HepG2 (cell line): ENCODE measurements around the gene SEC31A. TPM values are rescaled to one million over a fixed set of nuclear protein-coding genes. Genes with fewer than 3 reads are reported as not detected.

Experiments used
- AGO1 ChIP-seq: fragments of 200-400 bp; formaldehyde crosslinking; IDR thresholded peaks from 2 replicates; pipeline ENCODE4 v1.6.1; 2017; ENCODE audit warnings: mild to moderate bottlenecking, low read depth, low read length, moderate library complexity; ENCODE audit not compliant: poor library complexity, severe bottlenecking
- ARNT2 ChIP-seq: sonication (generic); formaldehyde crosslinking; IDR thresholded peaks from 2 replicates; pipeline ENCODE4 v1.8.0; 2022; ENCODE audit warnings: mild to moderate bottlenecking, low read depth, missing genetic modification reagents, moderate library complexity
- FOXC1 ChIP-seq: sonication (generic); formaldehyde crosslinking; IDR thresholded peaks from 2 replicates; pipeline ENCODE4 v1.8.0; 2022; ENCODE audit warnings: mild to moderate bottlenecking, missing genetic modification reagents, borderline replicate concordance
- KLF13 ChIP-seq: sonication (generic); formaldehyde crosslinking; IDR thresholded peaks from 2 replicates; pipeline ENCODE4 v1.4.0; 2020; ENCODE audit warnings: mild to moderate bottlenecking, missing genetic modification reagents
- SMAD3 ChIP-seq: sonication (generic); formaldehyde crosslinking; IDR thresholded peaks from 2 replicates; pipeline ENCODE4 v1.4.0; 2020; ENCODE audit warnings: missing genetic modification reagents
- TBP ChIP-seq: sonication (generic); formaldehyde crosslinking; IDR thresholded peaks from 2 replicates; pipeline ENCODE4 v1.5.0; 2020; ENCODE audit warnings: missing genetic modification reagents
- YY1 ChIP-seq: IDR thresholded peaks from 2 replicates; pipeline ENCODE4 v1.6.1; 2011; ENCODE audit warnings: low read length, low read depth, moderate library complexity, mild to moderate bottlenecking; ENCODE audit not compliant: insufficient read depth, insufficient replicate concordance
- ZFP41 ChIP-seq: sonication (generic); formaldehyde crosslinking; IDR thresholded peaks from 2 replicates; pipeline ENCODE4 v1.4.0; 2020; ENCODE audit warnings: mild to moderate bottlenecking, missing genetic modification reagents, borderline replicate concordance
- ZNF703 ChIP-seq: sonication (generic); formaldehyde crosslinking; IDR thresholded peaks from 2 replicates; pipeline ENCODE4 v1.5.1; 2020; ENCODE audit warnings: missing genetic modification reagents, mild to moderate bottlenecking, moderate library complexity, borderline replicate concordance
- ZNF780A ChIP-seq: sonication (generic); formaldehyde crosslinking; IDR thresholded peaks from 2 replicates; pipeline ENCODE4 v1.8.0; 2022; ENCODE audit warnings: mild to moderate bottlenecking, missing genetic modification reagents, moderate library complexity
- ZSCAN31 ChIP-seq: sonication (generic); formaldehyde crosslinking; IDR thresholded peaks from 2 replicates; pipeline ENCODE4 v1.5.0; 2020; ENCODE audit warnings: low read depth, mild to moderate bottlenecking, missing genetic modification reagents
- polyA plus RNA-seq, 8 experiments: library from polyadenylated mRNA; depleted of rRNA in 3 of 8; stranded (reverse) in 7 of 8; unstranded in 1 of 8; fragments of >200 nt; fragmentation: Illumina TruSeq in 4 of 8; extraction: Trizol in 4 of 8; gene quantifications; 2 replicates each; pipeline versions ENCODE4 v1.2.1 to v1.2.3, GENCODE V29; 2011 to 2016; ENCODE audit warnings: low read depth in 4 of 8, missing spikeins in 1 of 8, mixed read lengths in 1 of 8; ENCODE audit not compliant: insufficient read depth in 1 of 8
- total RNA-seq, 5 experiments: library from RNA; depleted of rRNA; stranded (reverse); fragments of >200 nt; fragmentation: Illumina TruSeq; extraction: Trizol; gene quantifications; 2 replicates each; pipeline ENCODE4 v1.2.3, GENCODE V29; 2016; ENCODE audit warnings: low read depth in 1 of 5
- TF ChIP-seq, protein P1 (sequence below): sonication (generic); formaldehyde crosslinking; IDR thresholded peaks from 2 replicates; pipeline ENCODE4 v1.5.1; 2020; ENCODE audit warnings: mild to moderate bottlenecking, missing genetic modification reagents, moderate library complexity
- TF ChIP-seq, protein P2 (sequence below): sonication (generic); formaldehyde crosslinking; IDR thresholded peaks from 2 replicates; pipeline ENCODE4 v1.4.0; 2020; ENCODE audit warnings: missing genetic modification reagents
- TF ChIP-seq, protein P3 (sequence below): sonication (generic); formaldehyde crosslinking; IDR thresholded peaks from 2 replicates; pipeline ENCODE4 v1.4.0; 2020; ENCODE audit warnings: missing genetic modification reagents

Gene SEC31A
- total and polyA plus RNA-seq, 2 of the 13 experiments (the other 11 are each of a cell fraction or from before 2014, with no cell fraction given) = 231 to 435 TPM

DNA sequence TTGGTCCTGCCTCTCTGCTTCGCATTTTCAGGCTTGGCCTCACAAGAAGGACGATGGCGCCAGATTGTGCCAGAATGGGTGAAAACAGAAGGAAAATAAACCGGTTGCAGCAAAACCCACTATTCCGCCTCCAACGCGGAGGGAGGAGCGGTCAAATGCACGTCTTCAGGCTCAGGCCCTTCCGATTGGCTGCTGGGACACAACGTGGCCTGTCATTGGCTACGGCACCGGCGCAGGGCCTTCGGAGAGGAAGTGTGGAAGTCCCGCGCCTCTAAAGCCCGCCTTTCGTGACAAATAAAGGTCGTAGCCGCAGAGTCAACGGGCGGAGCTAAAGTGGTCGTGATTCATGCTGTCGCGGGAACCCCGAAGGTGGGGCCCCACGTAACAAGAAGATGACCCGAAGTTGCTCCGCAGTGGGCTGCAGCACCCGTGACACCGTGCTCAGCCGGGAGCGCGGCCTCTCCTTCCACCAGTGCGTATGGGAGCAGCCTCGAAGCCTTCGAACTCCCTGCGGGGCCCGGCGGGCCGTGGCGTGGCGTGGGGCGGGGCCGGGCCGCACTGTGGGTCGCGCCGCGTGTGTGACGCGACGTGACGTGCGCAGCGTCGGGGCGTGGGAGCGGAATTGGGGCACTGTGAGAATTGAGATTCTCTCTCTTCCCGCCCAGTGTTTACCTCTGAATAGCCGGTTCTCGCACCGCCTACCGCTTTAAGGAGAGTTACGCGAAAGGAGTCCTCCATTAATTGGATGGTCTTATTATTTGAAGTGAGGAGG lies 9.6 kb upstream of the SEC31A start, which contains the start of gene THAP9 (continued):
- peak; percentile 80 for TF ChIP-seq FOXC1 (CRISPR knock-in tag)
- no peak for TF ChIP-seq ZFP41
- TF ChIP-seq TBP (CRISPR knock-in tag) = no peak
- TF ChIP-seq SMAD3 = no peak; the same call in 1 of the 2 replicates
- TF ChIP-seq, protein P1, sequence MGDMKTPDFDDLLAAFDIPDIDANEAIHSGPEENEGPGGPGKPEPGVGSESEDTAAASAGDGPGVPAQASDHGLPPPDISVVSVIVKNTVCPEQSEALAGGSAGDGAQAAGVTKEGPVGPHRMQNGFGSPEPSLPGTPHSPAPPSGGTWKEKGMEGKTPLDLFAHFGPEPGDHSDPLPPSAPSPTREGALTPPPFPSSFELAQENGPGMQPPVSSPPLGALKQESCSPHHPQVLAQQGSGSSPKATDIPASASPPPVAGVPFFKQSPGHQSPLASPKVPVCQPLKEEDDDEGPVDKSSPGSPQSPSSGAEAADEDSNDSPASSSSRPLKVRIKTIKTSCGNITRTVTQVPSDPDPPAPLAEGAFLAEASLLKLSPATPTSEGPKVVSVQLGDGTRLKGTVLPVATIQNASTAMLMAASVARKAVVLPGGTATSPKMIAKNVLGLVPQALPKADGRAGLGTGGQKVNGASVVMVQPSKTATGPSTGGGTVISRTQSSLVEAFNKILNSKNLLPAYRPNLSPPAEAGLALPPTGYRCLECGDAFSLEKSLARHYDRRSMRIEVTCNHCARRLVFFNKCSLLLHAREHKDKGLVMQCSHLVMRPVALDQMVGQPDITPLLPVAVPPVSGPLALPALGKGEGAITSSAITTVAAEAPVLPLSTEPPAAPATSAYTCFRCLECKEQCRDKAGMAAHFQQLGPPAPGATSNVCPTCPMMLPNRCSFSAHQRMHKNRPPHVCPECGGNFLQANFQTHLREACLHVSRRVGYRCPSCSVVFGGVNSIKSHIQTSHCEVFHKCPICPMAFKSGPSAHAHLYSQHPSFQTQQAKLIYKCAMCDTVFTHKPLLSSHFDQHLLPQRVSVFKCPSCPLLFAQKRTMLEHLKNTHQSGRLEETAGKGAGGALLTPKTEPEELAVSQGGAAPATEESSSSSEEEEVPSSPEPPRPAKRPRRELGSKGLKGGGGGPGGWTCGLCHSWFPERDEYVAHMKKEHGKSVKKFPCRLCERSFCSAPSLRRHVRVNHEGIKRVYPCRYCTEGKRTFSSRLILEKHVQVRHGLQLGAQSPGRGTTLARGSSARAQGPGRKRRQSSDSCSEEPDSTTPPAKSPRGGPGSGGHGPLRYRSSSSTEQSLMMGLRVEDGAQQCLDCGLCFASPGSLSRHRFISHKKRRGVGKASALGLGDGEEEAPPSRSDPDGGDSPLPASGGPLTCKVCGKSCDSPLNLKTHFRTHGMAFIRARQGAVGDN (CRISPR knock-in tag) = peak; percentile 97
- TF ChIP-seq, protein P2, sequence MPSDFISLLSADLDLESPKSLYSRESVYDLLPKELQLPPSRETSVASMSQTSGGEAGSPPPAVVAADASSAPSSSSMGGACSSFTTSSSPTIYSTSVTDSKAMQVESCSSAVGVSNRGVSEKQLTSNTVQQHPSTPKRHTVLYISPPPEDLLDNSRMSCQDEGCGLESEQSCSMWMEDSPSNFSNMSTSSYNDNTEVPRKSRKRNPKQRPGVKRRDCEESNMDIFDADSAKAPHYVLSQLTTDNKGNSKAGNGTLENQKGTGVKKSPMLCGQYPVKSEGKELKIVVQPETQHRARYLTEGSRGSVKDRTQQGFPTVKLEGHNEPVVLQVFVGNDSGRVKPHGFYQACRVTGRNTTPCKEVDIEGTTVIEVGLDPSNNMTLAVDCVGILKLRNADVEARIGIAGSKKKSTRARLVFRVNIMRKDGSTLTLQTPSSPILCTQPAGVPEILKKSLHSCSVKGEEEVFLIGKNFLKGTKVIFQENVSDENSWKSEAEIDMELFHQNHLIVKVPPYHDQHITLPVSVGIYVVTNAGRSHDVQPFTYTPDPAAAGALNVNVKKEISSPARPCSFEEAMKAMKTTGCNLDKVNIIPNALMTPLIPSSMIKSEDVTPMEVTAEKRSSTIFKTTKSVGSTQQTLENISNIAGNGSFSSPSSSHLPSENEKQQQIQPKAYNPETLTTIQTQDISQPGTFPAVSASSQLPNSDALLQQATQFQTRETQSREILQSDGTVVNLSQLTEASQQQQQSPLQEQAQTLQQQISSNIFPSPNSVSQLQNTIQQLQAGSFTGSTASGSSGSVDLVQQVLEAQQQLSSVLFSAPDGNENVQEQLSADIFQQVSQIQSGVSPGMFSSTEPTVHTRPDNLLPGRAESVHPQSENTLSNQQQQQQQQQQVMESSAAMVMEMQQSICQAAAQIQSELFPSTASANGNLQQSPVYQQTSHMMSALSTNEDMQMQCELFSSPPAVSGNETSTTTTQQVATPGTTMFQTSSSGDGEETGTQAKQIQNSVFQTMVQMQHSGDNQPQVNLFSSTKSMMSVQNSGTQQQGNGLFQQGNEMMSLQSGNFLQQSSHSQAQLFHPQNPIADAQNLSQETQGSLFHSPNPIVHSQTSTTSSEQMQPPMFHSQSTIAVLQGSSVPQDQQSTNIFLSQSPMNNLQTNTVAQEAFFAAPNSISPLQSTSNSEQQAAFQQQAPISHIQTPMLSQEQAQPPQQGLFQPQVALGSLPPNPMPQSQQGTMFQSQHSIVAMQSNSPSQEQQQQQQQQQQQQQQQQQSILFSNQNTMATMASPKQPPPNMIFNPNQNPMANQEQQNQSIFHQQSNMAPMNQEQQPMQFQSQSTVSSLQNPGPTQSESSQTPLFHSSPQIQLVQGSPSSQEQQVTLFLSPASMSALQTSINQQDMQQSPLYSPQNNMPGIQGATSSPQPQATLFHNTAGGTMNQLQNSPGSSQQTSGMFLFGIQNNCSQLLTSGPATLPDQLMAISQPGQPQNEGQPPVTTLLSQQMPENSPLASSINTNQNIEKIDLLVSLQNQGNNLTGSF (CRISPR knock-in tag) = peak; percentile 24; the same call in 1 of the 2 replicates
- peak; percentile 73 for TF ChIP-seq ARNT2 (CRISPR knock-in tag)
- no peak for TF ChIP-seq KLF13
- TF ChIP-seq AGO1 = peak; percentile 63
- peak; percentile 29 for TF ChIP-seq YY1
- TF ChIP-seq, protein P3, sequence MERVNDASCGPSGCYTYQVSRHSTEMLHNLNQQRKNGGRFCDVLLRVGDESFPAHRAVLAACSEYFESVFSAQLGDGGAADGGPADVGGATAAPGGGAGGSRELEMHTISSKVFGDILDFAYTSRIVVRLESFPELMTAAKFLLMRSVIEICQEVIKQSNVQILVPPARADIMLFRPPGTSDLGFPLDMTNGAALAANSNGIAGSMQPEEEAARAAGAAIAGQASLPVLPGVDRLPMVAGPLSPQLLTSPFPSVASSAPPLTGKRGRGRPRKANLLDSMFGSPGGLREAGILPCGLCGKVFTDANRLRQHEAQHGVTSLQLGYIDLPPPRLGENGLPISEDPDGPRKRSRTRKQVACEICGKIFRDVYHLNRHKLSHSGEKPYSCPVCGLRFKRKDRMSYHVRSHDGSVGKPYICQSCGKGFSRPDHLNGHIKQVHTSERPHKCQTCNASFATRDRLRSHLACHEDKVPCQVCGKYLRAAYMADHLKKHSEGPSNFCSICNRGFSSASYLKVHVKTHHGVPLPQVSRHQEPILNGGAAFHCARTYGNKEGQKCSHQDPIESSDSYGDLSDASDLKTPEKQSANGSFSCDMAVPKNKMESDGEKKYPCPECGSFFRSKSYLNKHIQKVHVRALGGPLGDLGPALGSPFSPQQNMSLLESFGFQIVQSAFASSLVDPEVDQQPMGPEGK (CRISPR knock-in tag) = peak; percentile 43
- peak; percentile 78 for TF ChIP-seq ZSCAN31
- 0 out of 2 replicates have a peak, but pooled peaks have one; percentile 61 for TF ChIP-seq ZNF780A (CRISPR knock-in tag)
- TF ChIP-seq ZNF703 (CRISPR knock-in tag) = no peak
